K562 (cell line): ENCODE measurements around the gene PDLIM5. TPM values are rescaled to one million over a fixed set of nuclear protein-coding genes. Genes with fewer than 3 reads are reported as not detected.

Experiments used
- AFF4 ChIP-seq: sonication (generic); formaldehyde crosslinking; IDR thresholded peaks from 2 replicates; pipeline ENCODE4 v1.8.0; 2023; ENCODE audit warnings: mild to moderate bottlenecking, missing genetic modification reagents
- CBX1 ChIP-seq: sonication (generic); IDR thresholded peaks from 2 replicates; pipeline ENCODE4 v1.6.1; 2016; ENCODE audit warnings: antibody characterized with exemption, low read depth, mild to moderate bottlenecking
- CEBPG ChIP-seq, 3 experiments: fragments of 200-800 bp in 1 of 3; sonication (Bioruptor generic) in 1 of 3; sonication (generic) in 1 of 3; formaldehyde crosslinking in 1 of 3; IDR thresholded peaks in 2 of 3; conservative IDR thresholded peaks in 1 of 3; 2 replicates each; pipeline versions ENCODE4 v1.6.1 to v1.8.0; 2016 to 2022; ENCODE audit warnings: missing compliant biosample characterization in 2 of 3, missing genetic modification characterization in 2 of 3, mild to moderate bottlenecking in 1 of 3, missing genetic modification reagents in 1 of 3
- CREM ChIP-seq: IDR thresholded peaks from 2 replicates; pipeline ENCODE4 v1.6.1; 2014; ENCODE audit warnings: antibody characterized with exemption, low read depth
- ELF1 ChIP-seq: fragments of 200-800 bp; sonication (Bioruptor generic); IDR thresholded peaks from 2 replicates; pipeline ENCODE4 v1.6.1; 2016; ENCODE audit warnings: missing genetic modification characterization, missing compliant biosample characterization
- ETV1 ChIP-seq: fragments of 450-650 bp; conservative IDR thresholded peaks from 2 replicates; pipeline ENCODE4 v1.6.1; 2016; ENCODE audit warnings: missing genetic modification characterization, control low read depth, low read depth, missing compliant biosample characterization
- FUS ChIP-seq: fragments of 200-400 bp; formaldehyde crosslinking; optimal IDR thresholded peaks from 2 replicates; pipeline ENCODE3; 2017; ENCODE audit warnings: low read depth, low read length
- MBD1 ChIP-seq: fragments of 250-450 bp; sonication (Bioruptor Pico); IDR thresholded peaks from 2 replicates; pipeline ENCODE4 v1.8.0; 2022; ENCODE audit warnings: inconsistent platforms
- MED1 ChIP-seq: sonication (generic); formaldehyde crosslinking; IDR thresholded peaks from 2 replicates; pipeline ENCODE4 v1.8.1; 2023; ENCODE audit warnings: missing genetic modification reagents, borderline replicate concordance
- MLLT1 ChIP-seq, 2 experiments: fragments of 450-650 bp; IDR thresholded peaks; 2 replicates each; pipeline ENCODE4 v1.6.1; 2016
- NONO ChIP-seq, 2 experiments: fragments of 200-400 bp in 1 of 2; fragments of 450-650 bp in 1 of 2; formaldehyde crosslinking in 1 of 2; IDR thresholded peaks; 2 replicates each; pipeline ENCODE4 v1.6.1; 2017; ENCODE audit warnings: low read depth in 2 of 2, mild to moderate bottlenecking in 2 of 2, moderate library complexity in 2 of 2, low read length in 1 of 2
- SIN3B ChIP-seq: fragments of 450-650 bp; IDR thresholded peaks from 2 replicates; pipeline ENCODE4 v1.6.1; 2017; ENCODE audit warnings: low read depth, mild to moderate bottlenecking, moderate library complexity
- SMAD3 ChIP-seq: fragments of 450-650 bp; formaldehyde crosslinking; conservative IDR thresholded peaks from 2 replicates; pipeline ENCODE4 v1.4.0; 2020; ENCODE audit warnings: mild to moderate bottlenecking
- SNAPC5 ChIP-seq: fragments of 250-450 bp; sonication (Bioruptor Pico); IDR thresholded peaks from 2 replicates; pipeline ENCODE4 v1.8.0; 2021; ENCODE audit warnings: moderate library complexity, mild to moderate bottlenecking, inconsistent platforms
- SP2 ChIP-seq: IDR thresholded peaks from 2 replicates; pipeline ENCODE4 v1.6.1; 2011; ENCODE audit warnings: mild to moderate bottlenecking, low read depth, low read length, moderate library complexity; ENCODE audit not compliant: poor library complexity, severe bottlenecking; ENCODE audit errors: extremely low read depth
- SRSF9 ChIP-seq: fragments of 200-400 bp; formaldehyde crosslinking; IDR thresholded peaks from 2 replicates; pipeline ENCODE4 v1.6.1; 2017; ENCODE audit warnings: low read depth, low read length, borderline replicate concordance
- ZNF165 ChIP-seq: fragments of 250-450 bp; sonication (Bioruptor Pico); IDR thresholded peaks from 2 replicates; pipeline ENCODE4 v1.4.0; 2020; ENCODE audit warnings: borderline replicate concordance
- ZNF449 ChIP-seq: fragments of 250-450 bp; sonication (Bioruptor Pico); IDR thresholded peaks from 2 replicates; pipeline ENCODE4 v1.8.0; 2022; ENCODE audit warnings: moderate library complexity, mild to moderate bottlenecking, inconsistent platforms
- polyA plus RNA-seq, 8 experiments: library from polyadenylated mRNA; depleted of rRNA in 4 of 8; stranded (reverse) in 5 of 8; unstranded in 3 of 8; fragments of >200 nt; fragmentation: Nextera tagmentation in 2 of 8; fragmentation: Illumina TruSeq in 1 of 8; extraction: Ambion mirVana in 2 of 8; extraction: Trizol in 1 of 8; gene quantifications; 2 replicates each; pipeline versions ENCODE4 v1.2.1 to v1.2.3, GENCODE V29; 2011 to 2014; ENCODE audit warnings: inconsistent platforms in 1 of 8, missing spikeins in 1 of 8
- total RNA-seq, 7 experiments: library from RNA; depleted of rRNA in 6 of 7; stranded (reverse); fragments of >200 nt in 6 of 7; fragmentation: Illumina TruSeq in 2 of 7; extraction: Trizol in 2 of 7; gene quantifications; 2 replicates each; pipeline versions ENCODE4 v1.2.1 to v1.2.3, GENCODE V29; 2011 to 2021; ENCODE audit warnings: low replicate concordance in 1 of 7

PDLIM5 gene
- total and polyA plus RNA-seq, 9 of the 15 experiments (the other 6 are each of a cell fraction or from before 2014, with no cell fraction given): 36.9 to 127 (median 62.5) TPM

GRCh38 chr4:94533405-94534223 is 81.9 kb downstream of the PDLIM5 start (continued):
- no peak for TF ChIP-seq NONO (IDR thresholded peaks at IDR 0.05; ENCODE audit: low read depth in 2 of 2, low read length in 1 of 2)
- TF ChIP-seq SIN3B: no peak
- TF ChIP-seq FUS: no peak
- TF ChIP-seq MBD1: no peak
- no peak for TF ChIP-seq ZNF165 (CRISPR knock-in tag)
- no peak for TF ChIP-seq ELF1
- no peak for TF ChIP-seq CBX1
- TF ChIP-seq ETV1 (tag): no peak
- no peak for TF ChIP-seq SRSF9
- TF ChIP-seq SP2: no peak
- TF ChIP-seq MED1 (CRISPR knock-in tag): no peak
- no peak for TF ChIP-seq MLLT1 (IDR thresholded peaks at IDR 0.05)
- TF ChIP-seq CEBPG (CRISPR knock-in tag; IDR thresholded peaks at IDR 0.05): no peak; the same call in 1 of the 2 replicates
- TF ChIP-seq CEBPG (tag; conservative IDR thresholded peaks at IDR 0.05 in 1 of 2, IDR thresholded peaks at IDR 0.05 in 1 of 2): peak; percentile 36 to 93; a peak in 3 of 4 replicates
- TF ChIP-seq SNAPC5 (CRISPR knock-in tag): no peak
- no peak for TF ChIP-seq ZNF449 (CRISPR knock-in tag)
- no peak for TF ChIP-seq AFF4 (CRISPR knock-in tag)
- TF ChIP-seq CREM: no peak
- TF ChIP-seq SMAD3 (CRISPR knock-in tag): no peak
